ENCODE results near the gene DLX1.

DNA sequence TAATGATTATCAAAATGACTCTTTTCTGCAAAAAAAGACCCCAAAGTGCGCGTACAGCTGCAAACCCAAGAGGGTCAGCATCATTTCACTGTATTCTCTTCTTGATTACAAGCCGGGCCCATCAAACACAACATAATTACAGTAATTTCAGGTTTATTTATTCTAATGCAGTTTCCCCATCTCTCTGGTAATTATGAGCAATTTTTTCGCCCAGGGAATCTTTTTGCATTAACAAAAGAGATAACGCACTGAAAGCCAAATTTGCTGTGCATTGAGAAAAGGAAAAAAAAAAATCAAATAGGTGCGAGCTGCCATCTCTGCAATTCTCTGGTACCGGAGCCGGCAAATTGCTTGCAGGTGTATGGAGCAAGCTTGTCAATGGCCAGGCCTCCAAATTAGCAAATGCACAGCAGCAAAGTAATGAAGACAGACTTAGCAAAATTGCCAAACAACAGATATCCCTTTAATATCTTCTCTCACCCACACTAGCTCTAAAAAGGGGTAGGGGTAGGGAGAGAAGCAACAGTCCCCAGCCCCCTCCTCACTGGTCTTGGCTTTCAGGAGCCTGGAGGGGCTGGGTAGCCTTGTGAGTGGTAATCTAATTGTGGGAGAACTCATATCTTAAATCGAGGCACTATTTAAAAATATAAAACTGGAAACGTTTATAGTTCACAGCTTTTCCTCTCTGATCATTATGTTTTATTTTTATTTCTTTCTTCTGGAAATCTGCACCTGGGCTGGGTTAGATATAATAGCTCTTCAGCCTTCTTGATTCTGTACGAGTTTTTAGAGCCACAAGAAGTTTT, 6.7 kb downstream of the DLX1 start:
- no peak for TF ChIP-seq EZH2 (IDR thresholded peaks at IDR 0.05; ENCODE audit: low read depth)
- TF ChIP-seq, protein P1, sequence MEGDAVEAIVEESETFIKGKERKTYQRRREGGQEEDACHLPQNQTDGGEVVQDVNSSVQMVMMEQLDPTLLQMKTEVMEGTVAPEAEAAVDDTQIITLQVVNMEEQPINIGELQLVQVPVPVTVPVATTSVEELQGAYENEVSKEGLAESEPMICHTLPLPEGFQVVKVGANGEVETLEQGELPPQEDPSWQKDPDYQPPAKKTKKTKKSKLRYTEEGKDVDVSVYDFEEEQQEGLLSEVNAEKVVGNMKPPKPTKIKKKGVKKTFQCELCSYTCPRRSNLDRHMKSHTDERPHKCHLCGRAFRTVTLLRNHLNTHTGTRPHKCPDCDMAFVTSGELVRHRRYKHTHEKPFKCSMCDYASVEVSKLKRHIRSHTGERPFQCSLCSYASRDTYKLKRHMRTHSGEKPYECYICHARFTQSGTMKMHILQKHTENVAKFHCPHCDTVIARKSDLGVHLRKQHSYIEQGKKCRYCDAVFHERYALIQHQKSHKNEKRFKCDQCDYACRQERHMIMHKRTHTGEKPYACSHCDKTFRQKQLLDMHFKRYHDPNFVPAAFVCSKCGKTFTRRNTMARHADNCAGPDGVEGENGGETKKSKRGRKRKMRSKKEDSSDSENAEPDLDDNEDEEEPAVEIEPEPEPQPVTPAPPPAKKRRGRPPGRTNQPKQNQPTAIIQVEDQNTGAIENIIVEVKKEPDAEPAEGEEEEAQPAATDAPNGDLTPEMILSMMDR (conservative IDR thresholded peaks at IDR 0.05), result no peak

Measured in PC-9 (cell line).